IMR-90 (cell line): Measurements from ENCODE around the gene PBRM1. TPM values are rescaled to one million over a fixed set of nuclear protein-coding genes. Genes with fewer than 3 reads are reported as not detected.

Source experiments
- ATAC-seq: fragments of 200-7000 bp; cut with Tn5 transposase; 2 replicates; pipeline ENCODE4 v1.9.1; 2020; ENCODE audit warnings: low read depth, mild to moderate bottlenecking, moderate library complexity
- BruUV-seq: library from RNA; stranded (reverse); fragments of 400-500 nt; replicated peaks from 2 replicates; lab custom pipeline; 2021; lab: Mats Ljungman, UMichigan
- CTCF ChIA-PET: fragments of 300-600 bp; formaldehyde crosslinking; extraction: SDS; loops from one replicate; lab custom pipeline; 2021; ENCODE audit warnings: antibody characterized with exemption; lab: Yijun Ruan, JAX
- POLR2A ChIA-PET: fragments of 300-600 bp; sonication (Branson Sonifier 250); formaldehyde crosslinking; loops from one replicate; lab custom pipeline; 2022; ENCODE audit warnings: antibody characterized with exemption; ENCODE audit not compliant: unreplicated experiment; lab: Charles Lee
- DNase-seq: peaks from one replicate; pipeline ENCODE4 v3.0.0; 2013
- H2AFZ ChIP-seq: replicated peaks from 2 replicates; pipeline ENCODE3; 2013; ENCODE audit warnings: low read length, mild to moderate bottlenecking; ENCODE audit not compliant: poor library complexity
- H2AK5ac ChIP-seq: 2 replicates; pipeline ENCODE4 v1.6.1; 2013; ENCODE audit warnings: low read depth, low read length, inconsistent platforms
- H2AK9ac ChIP-seq: replicated peaks from 2 replicates; pipeline ENCODE3; 2013; ENCODE audit warnings: mild to moderate bottlenecking, low read depth, low read length, moderate library complexity; ENCODE audit not compliant: poor library complexity
- H2BK120ac ChIP-seq: 2 replicates; pipeline ENCODE4 v1.6.1; 2013; ENCODE audit warnings: low read depth, low read length, inconsistent platforms
- H2BK15ac ChIP-seq: 3 replicates; pipeline ENCODE4 v1.6.1; 2013; ENCODE audit warnings: low read depth, low read length, inconsistent platforms
- H2BK20ac ChIP-seq: 2 replicates; pipeline ENCODE4 v1.6.1; 2013; ENCODE audit warnings: low read depth, mild to moderate bottlenecking, inconsistent platforms, low read length, moderate library complexity
- H2BK5ac ChIP-seq: 2 replicates; pipeline ENCODE4 v1.6.1; 2013; ENCODE audit warnings: mild to moderate bottlenecking, low read depth, low read length, inconsistent platforms; ENCODE audit not compliant: poor library complexity, severe bottlenecking
- H3K14ac ChIP-seq: replicated peaks from 2 replicates; pipeline ENCODE4 v1.6.1; 2013; ENCODE audit warnings: low read depth, low read length, inconsistent platforms
- H3K18ac ChIP-seq: 2 replicates; pipeline ENCODE4 v1.6.1; 2013; ENCODE audit warnings: low read depth, low read length, control low read depth
- H3K23ac ChIP-seq: 2 replicates; pipeline ENCODE4 v1.6.1; 2013; ENCODE audit warnings: low read depth, low read length, inconsistent platforms
- H3K27ac ChIP-seq: 2 replicates; pipeline ENCODE4 v1.5.1; 2013; ENCODE audit warnings: mild to moderate bottlenecking, control low read depth, low read length; ENCODE audit not compliant: insufficient read depth
- H3K27me3 ChIP-seq: 2 replicates; pipeline ENCODE4 v1.6.1; 2013; ENCODE audit warnings: low read length; ENCODE audit not compliant: control insufficient read depth, insufficient read depth
- H3K36me3 ChIP-seq: 2 replicates; pipeline ENCODE4 v1.6.1; 2013; ENCODE audit warnings: low read length, mixed read lengths; ENCODE audit not compliant: control insufficient read depth, insufficient read depth
- H3K4ac ChIP-seq: 2 replicates; pipeline ENCODE4 v1.6.1; 2013; ENCODE audit warnings: low read depth, low read length, inconsistent platforms
- H3K4me1 ChIP-seq: 2 replicates; pipeline ENCODE4 v1.6.1; 2013; ENCODE audit warnings: low read length, mixed read lengths; ENCODE audit not compliant: control insufficient read depth, insufficient read depth
- H3K4me2 ChIP-seq: 2 replicates; pipeline ENCODE4 v1.6.1; 2013; ENCODE audit warnings: low read depth, mild to moderate bottlenecking, control low read depth, low read length, moderate library complexity
- H3K4me3 ChIP-seq: 2 replicates; pipeline ENCODE4 v1.5.1; 2013; ENCODE audit warnings: low read depth, mild to moderate bottlenecking, control low read depth, low read length, moderate library complexity; ENCODE audit not compliant: insufficient read depth
- H3K56ac ChIP-seq: 2 replicates; pipeline ENCODE4 v1.6.1; 2013; ENCODE audit warnings: low read length, inconsistent platforms; ENCODE audit not compliant: insufficient read depth; ENCODE audit errors: extremely low read depth
- H3K79me1 ChIP-seq, 2 experiments: 2 replicates each; pipeline ENCODE4 v1.6.1; 2013; ENCODE audit warnings: low read length in 2 of 2, inconsistent platforms in 1 of 2, low read depth in 1 of 2
- H3K9ac ChIP-seq: 2 replicates; pipeline ENCODE4 v1.6.1; 2013; ENCODE audit warnings: low read depth, low read length, control low read depth
- H3K9me1 ChIP-seq: 2 replicates; pipeline ENCODE4 v1.6.1; 2013; ENCODE audit warnings: low read length, inconsistent platforms; ENCODE audit not compliant: insufficient read depth
- H3K9me3 ChIP-seq: 2 replicates; pipeline ENCODE4 v1.6.1; 2013; ENCODE audit warnings: low read length; ENCODE audit not compliant: control insufficient read depth, insufficient read depth
- H4K20me1 ChIP-seq: 2 replicates; pipeline ENCODE4 v1.6.1; 2013; ENCODE audit warnings: low read length, inconsistent platforms; ENCODE audit not compliant: insufficient read depth
- H4K5ac ChIP-seq: 2 replicates; pipeline ENCODE4 v1.6.1; 2013; ENCODE audit warnings: mild to moderate bottlenecking, low read depth, low read length, control low read depth
- H4K8ac ChIP-seq, 2 experiments: 2 replicates each; pipeline ENCODE4 v1.6.1; 2013; ENCODE audit warnings: low read depth in 2 of 2, low read length in 2 of 2, control low read depth in 1 of 2, inconsistent platforms in 1 of 2
- H4K91ac ChIP-seq: 2 replicates; pipeline ENCODE4 v1.6.1; 2013; ENCODE audit warnings: low read depth, low read length, inconsistent platforms; ENCODE audit not compliant: insufficient read depth
- BHLHE40 ChIP-seq: fragments of 150-350 bp; IDR thresholded peaks from 2 replicates; pipeline ENCODE4 v1.6.1; 2016; ENCODE audit warnings: mild to moderate bottlenecking, low read depth, low read length
- CEBPB ChIP-seq: IDR thresholded peaks from 2 replicates; pipeline ENCODE4 v1.6.1; 2012; ENCODE audit warnings: low read depth, low read length, improper control_type of control experiment
- CHD1 ChIP-seq: IDR thresholded peaks from 2 replicates; pipeline ENCODE4 v1.6.1; 2012; ENCODE audit warnings: low read depth, low read length, improper control_type of control experiment
- CTCF ChIP-seq: conservative IDR thresholded peaks from 2 replicates; pipeline ENCODE4 v1.5.1; 2012; ENCODE audit warnings: mild to moderate bottlenecking, low read depth, low read length, improper control_type of control experiment
- ELK1 ChIP-seq: fragments of 150-350 bp; IDR thresholded peaks from 2 replicates; pipeline ENCODE4 v1.6.1; 2016; ENCODE audit warnings: low read depth, mild to moderate bottlenecking, low read length, moderate library complexity, borderline replicate concordance
- FOS ChIP-seq: fragments of 150-350 bp; IDR thresholded peaks from 2 replicates; pipeline ENCODE4 v1.6.1; 2016; ENCODE audit warnings: low read depth, low read length
- MAFK ChIP-seq: IDR thresholded peaks from 2 replicates; pipeline ENCODE4 v1.6.1; 2012; ENCODE audit warnings: low read depth, low read length, improper control_type of control experiment
- MAZ ChIP-seq: IDR thresholded peaks from 2 replicates; pipeline ENCODE4 v1.6.1; 2012; ENCODE audit warnings: low read depth, mild to moderate bottlenecking, low read length, improper control_type of control experiment, moderate library complexity, borderline replicate concordance
- MXI1 ChIP-seq: IDR thresholded peaks from 2 replicates; pipeline ENCODE4 v1.6.1; 2012; ENCODE audit warnings: low read depth, mild to moderate bottlenecking, low read length, moderate library complexity, borderline replicate concordance
- NFE2L2 ChIP-seq: fragments of 150-350 bp; IDR thresholded peaks from 2 replicates; pipeline ENCODE4 v1.6.1; 2016; ENCODE audit warnings: low read depth, mild to moderate bottlenecking, low read length
- POLR2A ChIP-seq: IDR thresholded peaks from 2 replicates; pipeline ENCODE4 v1.6.1; 2012; ENCODE audit warnings: mild to moderate bottlenecking, low read depth, low read length
- RAD21 ChIP-seq: IDR thresholded peaks from 2 replicates; pipeline ENCODE4 v1.6.1; 2012; ENCODE audit warnings: low read length, improper control_type of control experiment
- RCOR1 ChIP-seq: IDR thresholded peaks from 2 replicates; pipeline ENCODE4 v1.6.1; 2012; ENCODE audit warnings: mild to moderate bottlenecking, low read length, improper control_type of control experiment; ENCODE audit not compliant: insufficient replicate concordance
- RFX5 ChIP-seq: IDR thresholded peaks from 2 replicates; pipeline ENCODE4 v1.8.0; 2012; ENCODE audit warnings: low read depth, mild to moderate bottlenecking, low read length, moderate library complexity
- SMC3 ChIP-seq: fragments of 150-350 bp; IDR thresholded peaks from 2 replicates; pipeline ENCODE4 v1.6.1; 2016; ENCODE audit warnings: low read depth, mild to moderate bottlenecking, antibody characterized with exemption, low read length, moderate library complexity
- USF2 ChIP-seq: fragments of 150-350 bp; IDR thresholded peaks from 2 replicates; pipeline ENCODE4 v1.6.1; 2017; ENCODE audit warnings: mild to moderate bottlenecking, antibody characterized with exemption, low read length, low read depth
- WGBS, 2 experiments: methylation state at CpG; one replicate each; pipeline versions ENCODE4 v1.1.5 to v1.1.7; 2013; ENCODE audit warnings: missing lambda C conversion rate in 2 of 2; ENCODE audit not compliant: insufficient read length in 1 of 2; ENCODE audit errors: extremely low coverage in 2 of 2; 5-methylcytosine and 5-hydroxymethylcytosine counted together
- dilution Hi-C: fragments of 300-500 bp; cut with HindIII; formaldehyde crosslinking; loops from one replicate; pipeline ENCODE4 v1.14.3; 2018; ENCODE audit warnings: low sequenced_read_pairs; ENCODE audit not compliant: unreplicated experiment
- in situ Hi-C: fragments of 300-500 bp; cut with MboI; formaldehyde crosslinking; loops from 3 replicates; pipeline ENCODE4 v1.14.3; 2019; ENCODE audit warnings: low sequenced_read_pairs, inconsistent platforms, mixed read lengths
- intact Hi-C: fragments of 100-400 bp; cut with micrococcal nuclease; formaldehyde crosslinking; loops from 2 replicates; pipeline ENCODE4 v1.10.0; 2022
- polyA plus RNA-seq, 3 experiments: library from polyadenylated mRNA; depleted of rRNA; stranded (reverse); fragments of >200 nt; gene quantifications; 2 replicates each; pipeline ENCODE4 v1.2.3, GENCODE V29; 2012; ENCODE audit warnings: low replicate concordance in 1 of 3
- total RNA-seq: library from RNA; depleted of rRNA; stranded (reverse); fragments of >200 nt; gene quantifications from 2 replicates; pipeline ENCODE4 v1.2.3, GENCODE V29; 2012

The PBRM1 gene
- total and polyA plus RNA-seq, 2 of the 4 experiments (the other 2 are of a cell fraction) = 16.5 to 72.6 TPM

- no TSS peak for BruUV-seq
- Histone ChIP-seq H3K9ac (no peak overlapping the region), H2BK5ac (no peak overlapping the region), H3K79me1 (no peaks in the 10 kb centered on the region), H3K4me2 (no peak overlapping the region), H4K5ac (no peak overlapping the region), H2BK20ac (no peak overlapping the region), H2AK5ac (no peak overlapping the region), H3K9me1 (peaks cover 6% of the 10 kb centered on the region; the same call in 1 of the 2 replicates), H4K20me1 (no peaks in the 10 kb centered on the region), H3K18ac (no peak overlapping the region), H3K27ac (no peak overlapping the region), H3K36me3 (peaks cover 9% of the 10 kb centered on the region), H3K4me1 (peaks cover 1% of the 10 kb centered on the region; the same call in 1 of the 2 replicates), H3K4ac (no peak overlapping the region), H4K8ac (no peak overlapping the region), H3K23ac (no peak overlapping the region), H2BK120ac (no peak overlapping the region), H3K4me3 (peak overlapping the region; percentile 17; the same call in 1 of the 2 replicates), H4K91ac (no peak overlapping the region), H2AFZ (peak overlapping the region; percentile 83), H3K27me3 (peaks cover 17% of the 10 kb centered on the region), H2AK9ac (no peak overlapping the region), H3K14ac (no peak overlapping the region), H2BK15ac (no peak overlapping the region), H3K9me3 (no peaks in the 10 kb centered on the region), H3K56ac (no peak overlapping the region)
- dilution Hi-C loops = no loop called here
- TF ChIP-seq RAD21 (no peak), CHD1 (no peak), POLR2A (no peak), BHLHE40 (no peak), ELK1 (no peak), USF2 (no peak), FOS (no peak), CTCF (no peak), CEBPB (no peak), SMC3 (no peak), MXI1 (no peak), MAFK (no peak), NFE2L2 (no peak), MAZ (no peak), RCOR1 (no peak), RFX5 (no peak)
- intact Hi-C loops = no loop called here
- ATAC-seq (peak; percentile 58), DNase-seq (no peak)
- ChIA-PET POLR2A (no interaction called here), CTCF (no interaction called here)
- in situ Hi-C loops = no loop called here
- 18% methylated on average over 17 of the region's 50 CpGs; no CpG with 5 or more reads in 1 of the 2 experiments for whole genome bisulfite sequencing, 2 experiments
These were observed 166.8 kb downstream of the PBRM1 start for GRCh38 chr3:52518723-52519444.
